ENCODE measurements around the gene PRPF19. TPM values are rescaled to one million over a fixed set of nuclear protein-coding genes. Genes with fewer than 3 reads are reported as not detected.

PRPF19 gene
- total and polyA plus RNA-seq, 9 of the 15 experiments (the other 6 are each of a cell fraction or from before 2014, with no cell fraction given), result 9.4 to 212 (median 73.2) TPM

DNA sequence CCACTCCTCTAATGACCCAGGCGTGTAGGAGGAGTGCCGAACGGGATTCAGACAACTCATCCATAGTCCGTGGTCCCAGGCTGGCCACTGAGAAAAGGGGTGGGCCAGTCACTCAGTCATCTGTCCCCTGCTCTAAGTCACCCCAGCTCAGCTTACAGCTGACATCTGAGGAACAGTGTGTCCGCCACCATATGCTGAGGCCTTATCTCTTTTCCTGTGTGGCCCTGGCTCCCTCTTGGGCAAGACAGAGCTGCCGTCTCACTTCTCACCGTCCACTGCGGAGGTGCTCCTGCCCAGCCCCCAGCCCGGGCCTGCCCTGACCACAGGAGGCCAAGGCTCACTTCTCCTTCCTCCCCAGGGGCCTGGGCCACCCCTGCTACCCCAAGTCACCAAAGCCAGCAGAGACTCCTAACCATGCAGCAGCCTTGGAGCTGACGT is 57.7 kb downstream of the PRPF19 start (continued):
- TF ChIP-seq BDP1 (IDR thresholded peaks at IDR 0.05; ENCODE audit: insufficient read depth, insufficient read length) (no peak), RFX7 (CRISPR knock-in tag; IDR thresholded peaks at IDR 0.05) (no peak), ZNF699 (CRISPR knock-in tag; IDR thresholded peaks at IDR 0.05; ENCODE audit: insufficient replicate concordance) (no peak), ELF2 (CRISPR knock-in tag; IDR thresholded peaks at IDR 0.05) (no peak), HDGF (IDR thresholded peaks at IDR 0.05) (no peak), TSC22D4 (tag; IDR thresholded peaks at IDR 0.05) (no peak), PTTG1 (tag; IDR thresholded peaks at IDR 0.05; ENCODE audit: low read depth) (no peak), GTF2E2 (tag; IDR thresholded peaks at IDR 0.05) (no peak), NCOA6 (IDR thresholded peaks at IDR 0.05) (no peak), SMAD1 (IDR thresholded peaks at IDR 0.05; ENCODE audit: low read depth, low read length, partially characterized antibody) (no peak), ZSCAN29 (IDR thresholded peaks at IDR 0.05) (no peak), ZNF778 (CRISPR knock-in tag; IDR thresholded peaks at IDR 0.05) (no peak), EZH2 (IDR thresholded peaks at IDR 0.05; ENCODE audit: borderline replicate concordance, low read depth, low read length) (no peak), ZNF124 (CRISPR knock-in tag; IDR thresholded peaks at IDR 0.05) (no peak), PTRF (tag; IDR thresholded peaks at IDR 0.05) (no peak), POLR2AphosphoS5 (IDR thresholded peaks at IDR 0.05; ENCODE audit: control insufficient read depth, insufficient read depth, low read depth, low read length) (no peak), MAFG (tag; conservative IDR thresholded peaks at IDR 0.05) (no peak), POLR2B (IDR thresholded peaks at IDR 0.05; ENCODE audit: low read depth, partially characterized antibody) (no peak), ZNF57 (CRISPR knock-in tag; IDR thresholded peaks at IDR 0.05) (no peak), RBM22 (IDR thresholded peaks at IDR 0.05; ENCODE audit: low read depth, low read length, poor library complexity, severe bottlenecking) (no peak), TEAD2 (tag; IDR thresholded peaks at IDR 0.05) (no peak), ZNF644 (tag; IDR thresholded peaks at IDR 0.05; ENCODE audit: low read depth) (no peak), ADNP (tag; IDR thresholded peaks at IDR 0.05) (no peak), ZNF212 (CRISPR knock-in tag; IDR thresholded peaks at IDR 0.05) (no peak), RBM39 (optimal IDR thresholded peaks at IDR 0.05; ENCODE audit: low read depth, low read length) (no peak), GABPB2 (CRISPR knock-in tag; conservative IDR thresholded peaks at IDR 0.05) (no peak)
- TF ChIP-seq, protein P1, sequence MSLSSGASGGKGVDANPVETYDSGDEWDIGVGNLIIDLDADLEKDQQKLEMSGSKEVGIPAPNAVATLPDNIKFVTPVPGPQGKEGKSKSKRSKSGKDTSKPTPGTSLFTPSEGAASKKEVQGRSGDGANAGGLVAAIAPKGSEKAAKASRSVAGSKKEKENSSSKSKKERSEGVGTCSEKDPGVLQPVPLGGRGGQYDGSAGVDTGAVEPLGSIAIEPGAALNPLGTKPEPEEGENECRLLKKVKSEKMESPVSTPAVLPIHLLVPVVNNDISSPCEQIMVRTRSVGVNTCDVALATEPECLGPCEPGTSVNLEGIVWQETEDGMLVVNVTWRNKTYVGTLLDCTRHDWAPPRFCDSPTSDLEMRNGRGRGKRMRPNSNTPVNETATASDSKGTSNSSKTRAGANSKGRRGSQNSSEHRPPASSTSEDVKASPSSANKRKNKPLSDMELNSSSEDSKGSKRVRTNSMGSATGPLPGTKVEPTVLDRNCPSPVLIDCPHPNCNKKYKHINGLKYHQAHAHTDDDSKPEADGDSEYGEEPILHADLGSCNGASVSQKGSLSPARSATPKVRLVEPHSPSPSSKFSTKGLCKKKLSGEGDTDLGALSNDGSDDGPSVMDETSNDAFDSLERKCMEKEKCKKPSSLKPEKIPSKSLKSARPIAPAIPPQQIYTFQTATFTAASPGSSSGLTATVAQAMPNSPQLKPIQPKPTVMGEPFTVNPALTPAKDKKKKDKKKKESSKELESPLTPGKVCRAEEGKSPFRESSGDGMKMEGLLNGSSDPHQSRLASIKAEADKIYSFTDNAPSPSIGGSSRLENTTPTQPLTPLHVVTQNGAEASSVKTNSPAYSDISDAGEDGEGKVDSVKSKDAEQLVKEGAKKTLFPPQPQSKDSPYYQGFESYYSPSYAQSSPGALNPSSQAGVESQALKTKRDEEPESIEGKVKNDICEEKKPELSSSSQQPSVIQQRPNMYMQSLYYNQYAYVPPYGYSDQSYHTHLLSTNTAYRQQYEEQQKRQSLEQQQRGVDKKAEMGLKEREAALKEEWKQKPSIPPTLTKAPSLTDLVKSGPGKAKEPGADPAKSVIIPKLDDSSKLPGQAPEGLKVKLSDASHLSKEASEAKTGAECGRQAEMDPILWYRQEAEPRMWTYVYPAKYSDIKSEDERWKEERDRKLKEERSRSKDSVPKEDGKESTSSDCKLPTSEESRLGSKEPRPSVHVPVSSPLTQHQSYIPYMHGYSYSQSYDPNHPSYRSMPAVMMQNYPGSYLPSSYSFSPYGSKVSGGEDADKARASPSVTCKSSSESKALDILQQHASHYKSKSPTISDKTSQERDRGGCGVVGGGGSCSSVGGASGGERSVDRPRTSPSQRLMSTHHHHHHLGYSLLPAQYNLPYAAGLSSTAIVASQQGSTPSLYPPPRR (CRISPR knock-in tag; IDR thresholded peaks at IDR 0.05; ENCODE audit: borderline replicate concordance), result no peak
- TF ChIP-seq, protein P2, sequence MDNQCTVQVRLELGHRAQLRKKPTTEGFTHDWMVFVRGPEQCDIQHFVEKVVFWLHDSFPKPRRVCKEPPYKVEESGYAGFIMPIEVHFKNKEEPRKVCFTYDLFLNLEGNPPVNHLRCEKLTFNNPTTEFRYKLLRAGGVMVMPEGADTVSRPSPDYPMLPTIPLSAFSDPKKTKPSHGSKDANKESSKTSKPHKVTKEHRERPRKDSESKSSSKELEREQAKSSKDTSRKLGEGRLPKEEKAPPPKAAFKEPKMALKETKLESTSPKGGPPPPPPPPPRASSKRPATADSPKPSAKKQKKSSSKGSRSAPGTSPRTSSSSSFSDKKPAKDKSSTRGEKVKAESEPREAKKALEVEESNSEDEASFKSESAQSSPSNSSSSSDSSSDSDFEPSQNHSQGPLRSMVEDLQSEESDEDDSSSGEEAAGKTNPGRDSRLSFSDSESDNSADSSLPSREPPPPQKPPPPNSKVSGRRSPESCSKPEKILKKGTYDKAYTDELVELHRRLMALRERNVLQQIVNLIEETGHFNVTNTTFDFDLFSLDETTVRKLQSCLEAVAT (IDR thresholded peaks at IDR 0.05), result peak in 1 of 2 experiments; percentile 98; a peak in 2 of 4 replicates
